ENCODE data around the gene C7orf33.

C7orf33 gene

GRCh38 chr7:148579366-148579765 lies 11.2 kb upstream of the C7orf33 start:
- no peak for TF ChIP-seq SIN3A (IDR thresholded peaks at IDR 0.05; ENCODE audit: borderline replicate concordance, insufficient read depth, low read length)
- TF ChIP-seq TAF1 (IDR thresholded peaks at IDR 0.05; ENCODE audit: borderline replicate concordance, insufficient read depth, low read length), result no peak
- no peak for TF ChIP-seq REST (IDR thresholded peaks at IDR 0.05; ENCODE audit: insufficient read depth in 1 of 2, low read depth in 2 of 2, low read length in 2 of 2)
- TF ChIP-seq POLR2AphosphoS5 (IDR thresholded peaks at IDR 0.05; ENCODE audit: low read depth, low read length), result no peak
- no peak for TF ChIP-seq FOXP2 (optimal IDR thresholded peaks at IDR 0.05; ENCODE audit: borderline replicate concordance, extremely low read depth, extremely low read length, insufficient read depth)

- no peak for TF ChIP-seq POLR2AphosphoS5 (IDR thresholded peaks at IDR 0.05; ENCODE audit: low read depth, low read length)
- TF ChIP-seq SIN3A (IDR thresholded peaks at IDR 0.05; ENCODE audit: borderline replicate concordance, insufficient read depth, low read length), result no peak
- no peak for TF ChIP-seq FOXP2 (optimal IDR thresholded peaks at IDR 0.05; ENCODE audit: borderline replicate concordance, extremely low read depth, extremely low read length, insufficient read depth)
- TF ChIP-seq TAF1 (IDR thresholded peaks at IDR 0.05; ENCODE audit: borderline replicate concordance, insufficient read depth, low read length), result no peak
- no peak for TF ChIP-seq REST (IDR thresholded peaks at IDR 0.05; ENCODE audit: insufficient read depth in 1 of 2, low read depth in 2 of 2, low read length in 2 of 2)
These were observed 10.1 kb upstream of the C7orf33 start for GRCh38 chr7:148580446-148580845.

- TF ChIP-seq POLR2AphosphoS5 (IDR thresholded peaks at IDR 0.05; ENCODE audit: low read depth, low read length), result no peak
- no peak for TF ChIP-seq TAF1 (IDR thresholded peaks at IDR 0.05; ENCODE audit: borderline replicate concordance, insufficient read depth, low read length)
- no peak for TF ChIP-seq FOXP2 (optimal IDR thresholded peaks at IDR 0.05; ENCODE audit: borderline replicate concordance, extremely low read depth, extremely low read length, insufficient read depth)
- TF ChIP-seq SIN3A (IDR thresholded peaks at IDR 0.05; ENCODE audit: borderline replicate concordance, insufficient read depth, low read length), result no peak
- no peak for TF ChIP-seq REST (IDR thresholded peaks at IDR 0.05; ENCODE audit: insufficient read depth in 1 of 2, low read depth in 2 of 2, low read length in 2 of 2)
These were observed 8.9 kb upstream of the C7orf33 start for GRCh38 chr7:148581624-148582023.

GRCh38 chr7:148584154-148584827 lies 6.3 kb upstream of the C7orf33 start:
- TF ChIP-seq FOXP2 (optimal IDR thresholded peaks at IDR 0.05; ENCODE audit: borderline replicate concordance, extremely low read depth, extremely low read length, insufficient read depth) (no peak), REST (IDR thresholded peaks at IDR 0.05; ENCODE audit: insufficient read depth in 1 of 2, low read depth in 2 of 2, low read length in 2 of 2) (no peak), TAF1 (IDR thresholded peaks at IDR 0.05; ENCODE audit: borderline replicate concordance, insufficient read depth, low read length) (no peak), SIN3A (IDR thresholded peaks at IDR 0.05; ENCODE audit: borderline replicate concordance, insufficient read depth, low read length) (no peak), POLR2AphosphoS5 (IDR thresholded peaks at IDR 0.05; ENCODE audit: low read depth, low read length) (no peak)
